Ishikawa (cell line): ENCODE results near the gene PATJ.

Source experiments
- CEBPB ChIP-seq: IDR thresholded peaks from 2 replicates; pipeline ENCODE4 v1.6.1; 2012
- CREB1 ChIP-seq: IDR thresholded peaks from 2 replicates; pipeline ENCODE4 v1.6.1; 2012; ENCODE audit warnings: low read depth
- EP300 ChIP-seq: IDR thresholded peaks from 2 replicates; pipeline ENCODE4 v1.6.1; 2012; ENCODE audit warnings: borderline replicate concordance
- FOXM1 ChIP-seq: IDR thresholded peaks from 2 replicates; pipeline ENCODE4 v1.6.1; 2012; ENCODE audit warnings: low read depth, borderline replicate concordance
- REST ChIP-seq: IDR thresholded peaks from 2 replicates; pipeline ENCODE4 v1.6.1; 2012; ENCODE audit warnings: low read depth, mild to moderate bottlenecking

GRCh38 chr1:61887076-61887867 is 145.0 kb downstream of the PATJ start:
- TF ChIP-seq EP300 = no peak
- no peak for TF ChIP-seq CEBPB
- TF ChIP-seq CREB1 = no peak
- no peak for TF ChIP-seq REST
- no peak for TF ChIP-seq FOXM1
